ENCODE data around the gene TMEM248. TPM values are rescaled to one million over a fixed set of nuclear protein-coding genes. Genes with fewer than 3 reads are reported as not detected.
"Not testable (repeated sequence)": the region's sequence is repeated elsewhere in the genome, so short reads cannot be mapped to it uniquely, and the experiment has no call there.

The TMEM248 gene
- total RNA-seq, 2 donors from 2014 or later = 77.9 to 79.8 TPM

GRCh38 chr7:66880053-66880452 is 41.0 kb upstream of the TMEM248 start:
- Mint-ChIP-seq H3K4me3 (no peak overlapping the region), H3K36me3 (ENCODE audit: low read depth) (peaks cover 19% of the 10 kb centered on the region), H3K9me3 (no peaks in the 10 kb centered on the region), H3K27me3 (ENCODE audit: insufficient read depth) (no peaks in the 10 kb centered on the region), H3K27ac (no peak overlapping the region), H3K4me1 (no peaks in the 10 kb centered on the region)
- WGBS, 2 experiments (ENCODE audit: insufficient coverage in 1 of 2, insufficient read length in 1 of 2) = 83 to 97% methylated on average over 3 to 5 of the region's 5 CpGs
- H3K4me1 ChIP-seq (ENCODE audit: control insufficient read depth, insufficient read depth, low read length) = no peaks in the 10 kb centered on the region
- no peak for TF ChIP-seq CTCF (conservative IDR thresholded peaks at IDR 0.05)
- no peaks in the 10 kb centered on the region for H3K36me3 ChIP-seq (ENCODE audit: control insufficient read depth, insufficient read depth, low read length)
- no peak for DNase-seq
- H3K9me3 ChIP-seq (ENCODE audit: control insufficient read depth, low read length) = no peaks in the 10 kb centered on the region
- no peaks in the 10 kb centered on the region for H3K27me3 ChIP-seq (ENCODE audit: control insufficient read depth, insufficient read depth, low read length, poor library complexity, severe bottlenecking)
- H3K9ac ChIP-seq (ENCODE audit: extremely low read depth, low read length, poor library complexity, severe bottlenecking) = no peak overlapping the region
- H3K27ac ChIP-seq (ENCODE audit: low read depth, low read length) = no peak overlapping the region
- H3K4me3 ChIP-seq (ENCODE audit: low read length) = no peak overlapping the region

- not testable (repeated sequence) for H3K4me1 ChIP-seq (ENCODE audit: control insufficient read depth, insufficient read depth, low read length); H3K27me3 ChIP-seq (ENCODE audit: control insufficient read depth, insufficient read depth, low read length, poor library complexity, severe bottlenecking); H3K9me3 ChIP-seq (ENCODE audit: control insufficient read depth, low read length); H3K36me3 ChIP-seq (ENCODE audit: control insufficient read depth, insufficient read depth, low read length); H3K4me3 Mint-ChIP-seq; H3K27me3 Mint-ChIP-seq (ENCODE audit: insufficient read depth); H3K9ac ChIP-seq (ENCODE audit: extremely low read depth, low read length, poor library complexity, severe bottlenecking); H3K27ac Mint-ChIP-seq; H3K27ac ChIP-seq (ENCODE audit: low read depth, low read length); H3K4me1 Mint-ChIP-seq; H3K4me3 ChIP-seq (ENCODE audit: low read length); DNase-seq; H3K9me3 Mint-ChIP-seq
- 92 to 97% methylated on average over 4 to 6 of the region's 6 CpGs for WGBS, 2 experiments (ENCODE audit: insufficient coverage in 1 of 2, insufficient read length in 1 of 2)
- peaks cover 24% of the 10 kb centered on the region for H3K36me3 Mint-ChIP-seq (ENCODE audit: low read depth)
Observed at GRCh38 chr7:66880577-66880976, 40.4 kb upstream of the TMEM248 start.

DNA sequence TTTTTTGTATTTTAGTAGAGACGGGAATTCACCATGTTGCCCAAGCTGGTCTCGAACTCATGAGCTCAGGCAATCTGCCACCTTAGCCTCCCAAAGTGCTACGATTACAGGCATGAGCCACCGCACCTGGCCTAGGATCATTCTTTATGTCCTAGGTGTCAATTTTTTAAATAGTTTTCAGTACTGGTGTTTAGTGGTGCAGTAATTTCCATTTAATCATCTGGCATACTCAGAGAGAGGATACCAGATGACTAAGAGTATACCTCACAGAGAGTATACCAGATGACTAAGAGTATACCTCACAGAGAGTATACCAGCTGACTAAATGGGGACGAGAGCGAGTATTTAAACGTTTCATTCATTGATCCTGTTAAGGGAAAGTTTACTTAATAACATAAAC is 37.3 kb upstream of the TMEM248 start:
- Mint-ChIP-seq H3K36me3 (ENCODE audit: low read depth) (peaks cover 21% of the 10 kb centered on the region), H3K27ac (no peak overlapping the region), H3K4me3 (no peak overlapping the region), H3K27me3 (ENCODE audit: insufficient read depth) (no peaks in the 10 kb centered on the region), H3K9me3 (no peaks in the 10 kb centered on the region), H3K4me1 (no peaks in the 10 kb centered on the region)
- no peak for TF ChIP-seq CTCF (conservative IDR thresholded peaks at IDR 0.05)
- Histone ChIP-seq H3K27ac (ENCODE audit: low read depth, low read length) (no peak overlapping the region), H3K9ac (ENCODE audit: extremely low read depth, low read length, poor library complexity, severe bottlenecking) (no peak overlapping the region), H3K4me1 (ENCODE audit: control insufficient read depth, insufficient read depth, low read length) (no peaks in the 10 kb centered on the region), H3K4me3 (ENCODE audit: low read length) (no peak overlapping the region), H3K27me3 (ENCODE audit: control insufficient read depth, insufficient read depth, low read length, poor library complexity, severe bottlenecking) (no peaks in the 10 kb centered on the region), H3K9me3 (ENCODE audit: control insufficient read depth, low read length) (no peaks in the 10 kb centered on the region), H3K36me3 (ENCODE audit: control insufficient read depth, insufficient read depth, low read length) (no peaks in the 10 kb centered on the region)
- no peak for DNase-seq
- WGBS, 2 experiments (ENCODE audit: insufficient coverage in 1 of 2, insufficient read length in 1 of 2) = 93 to 100% methylated on average over 2 to 7 of the region's 7 CpGs

GRCh38 chr7:66884556-66884955 is 36.5 kb upstream of the TMEM248 start:
- not testable (repeated sequence) for H3K9me3 Mint-ChIP-seq; H3K9me3 ChIP-seq (ENCODE audit: control insufficient read depth, low read length); H3K9ac ChIP-seq (ENCODE audit: extremely low read depth, low read length, poor library complexity, severe bottlenecking); H3K27me3 ChIP-seq (ENCODE audit: control insufficient read depth, insufficient read depth, low read length, poor library complexity, severe bottlenecking); H3K4me1 Mint-ChIP-seq; DNase-seq; H3K4me3 Mint-ChIP-seq; H3K27me3 Mint-ChIP-seq (ENCODE audit: insufficient read depth); H3K36me3 ChIP-seq (ENCODE audit: control insufficient read depth, insufficient read depth, low read length); H3K4me3 ChIP-seq (ENCODE audit: low read length); H3K4me1 ChIP-seq (ENCODE audit: control insufficient read depth, insufficient read depth, low read length); H3K27ac ChIP-seq (ENCODE audit: low read depth, low read length); H3K27ac Mint-ChIP-seq
- peaks cover 20% of the 10 kb centered on the region for H3K36me3 Mint-ChIP-seq (ENCODE audit: low read depth)
